OCI-LY1 (cell line): ENCODE results near the gene PHF2.

Source experiments
- H2AFZ ChIP-seq: fragments of 200-600 bp; sonication (generic), shearing (Covaris generic); 2 replicates; pipeline ENCODE4 v1.6.0; 2014; ENCODE audit warnings: antibody characterized with exemption, mild to moderate bottlenecking, low read length
- H3F3A ChIP-seq: fragments of 200-600 bp; sonication (generic), shearing (Covaris generic); 2 replicates; pipeline ENCODE4 v1.6.0; 2014; ENCODE audit warnings: mild to moderate bottlenecking, antibody characterized with exemption, low read length, moderate library complexity; ENCODE audit not compliant: insufficient read depth
- H3K27ac ChIP-seq: fragments of 200-600 bp; sonication (generic); 2 replicates; pipeline ENCODE4 v1.5.1; 2014; ENCODE audit warnings: low read length, mixed run types, mild to moderate bottlenecking, low read depth; ENCODE audit not compliant: poor library complexity, severe bottlenecking
- H3K27me3 ChIP-seq: fragments of 200-600 bp; sonication (generic); 2 replicates; pipeline ENCODE4 v1.6.0; 2014; ENCODE audit warnings: antibody characterized with exemption, mild to moderate bottlenecking, low read length, moderate library complexity; ENCODE audit not compliant: insufficient read depth
- H3K36me3 ChIP-seq: fragments of 200-600 bp; sonication (generic); 2 replicates; pipeline ENCODE4 v1.6.1; 2014; ENCODE audit warnings: mild to moderate bottlenecking, antibody characterized with exemption, low read length, moderate library complexity, mixed read lengths; ENCODE audit not compliant: insufficient read depth
- H3K4me1 ChIP-seq: fragments of 200-600 bp; sonication (generic); 2 replicates; pipeline ENCODE4 v1.5.1; 2014; ENCODE audit warnings: mild to moderate bottlenecking, low read length, moderate library complexity; ENCODE audit not compliant: insufficient read depth, severe bottlenecking
- H3K4me2 ChIP-seq: fragments of 200-600 bp; sonication (generic), shearing (Covaris generic); 2 replicates; pipeline ENCODE4 v1.6.1; 2014; ENCODE audit warnings: low read length
- H3K4me3 ChIP-seq: fragments of 200-600 bp; sonication (generic); 2 replicates; pipeline ENCODE4 v1.5.1; 2014; ENCODE audit warnings: low read length, low read depth, mild to moderate bottlenecking, mixed read lengths; ENCODE audit not compliant: poor library complexity, severe bottlenecking
- H3K79me2 ChIP-seq: fragments of 200-600 bp; shearing (Covaris generic); 2 replicates; pipeline ENCODE4 v1.6.1; 2016; ENCODE audit warnings: mixed run types, low read length, mixed read lengths; ENCODE audit not compliant: insufficient read depth
- H3K9ac ChIP-seq: fragments of 200-600 bp; sonication (generic), shearing (Covaris generic); 2 replicates; pipeline ENCODE4 v1.6.1; 2014; ENCODE audit warnings: mild to moderate bottlenecking, low read length, mixed read lengths
- H3K9me2 ChIP-seq: fragments of 200-600 bp; sonication (generic), shearing (Covaris generic); 2 replicates; pipeline ENCODE4 v1.6.1; 2014; ENCODE audit warnings: low read depth, mild to moderate bottlenecking, low read length, mixed read lengths
- H3K9me3 ChIP-seq: fragments of 200-600 bp; shearing (Covaris generic); 2 replicates; pipeline ENCODE4 v1.6.1; 2014; ENCODE audit warnings: low read length, mixed read lengths
- H4K20me1 ChIP-seq: fragments of 200-600 bp; sonication (generic), shearing (Covaris generic); 2 replicates; pipeline ENCODE4 v1.6.0; 2016; ENCODE audit warnings: mild to moderate bottlenecking, low read length; ENCODE audit not compliant: insufficient read depth
- CTCF ChIP-seq: fragments of 200-600 bp; sonication (generic), shearing (Covaris generic); IDR thresholded peaks from 2 replicates; pipeline ENCODE4 v1.5.1; 2017; ENCODE audit warnings: mild to moderate bottlenecking, antibody characterized with exemption, low read length, moderate library complexity, mixed read lengths
- EZH2 ChIP-seq: fragments of 200-600 bp; sonication (generic), shearing (Covaris generic); IDR thresholded peaks from 2 replicates; pipeline ENCODE4 v1.8.0; 2017; ENCODE audit warnings: borderline replicate concordance, mixed run types, mild to moderate bottlenecking, antibody characterized with exemption, low read length, moderate library complexity, mixed read lengths

Gene PHF2

GRCh38 chr9:93673839-93674334, 97.5 kb downstream of the PHF2 start:
- Histone ChIP-seq H3K4me1 (no peaks in the 10 kb centered on the region), H3K4me3 (no peak overlapping the region), H3K79me2 (no peaks in the 10 kb centered on the region), H4K20me1 (no peaks in the 10 kb centered on the region), H3K9ac (no peak overlapping the region), H3F3A (no peaks in the 10 kb centered on the region), H3K27me3 (no peaks in the 10 kb centered on the region), H3K9me2 (no peaks in the 10 kb centered on the region), H2AFZ (no peak overlapping the region), H3K4me2 (no peak overlapping the region), H3K36me3 (no peaks in the 10 kb centered on the region), H3K27ac (no peak overlapping the region), H3K9me3 (no peaks in the 10 kb centered on the region)
- TF ChIP-seq CTCF (no peak), EZH2 (no peak)

- Histone ChIP-seq H3K27me3 (no peaks in the 10 kb centered on the region), H3K36me3 (no peaks in the 10 kb centered on the region)
- TF ChIP-seq CTCF (no peak), EZH2 (no peak)
Measured at GRCh38 chr9:93674580-93675335, 98.4 kb downstream of the PHF2 start.

GRCh38 chr9:93675336-93676150, 99.2 kb downstream of the PHF2 start:
- Histone ChIP-seq H3F3A (no peaks in the 10 kb centered on the region), H3K9ac (no peak overlapping the region), H3K27me3 (no peaks in the 10 kb centered on the region), H4K20me1 (no peaks in the 10 kb centered on the region), H3K9me3 (no peaks in the 10 kb centered on the region), H3K27ac (no peak overlapping the region), H3K4me2 (no peak overlapping the region), H3K36me3 (no peaks in the 10 kb centered on the region), H2AFZ (no peak overlapping the region), H3K79me2 (no peaks in the 10 kb centered on the region), H3K4me1 (no peaks in the 10 kb centered on the region), H3K4me3 (no peak overlapping the region), H3K9me2 (no peaks in the 10 kb centered on the region)
- no peak for TF ChIP-seq CTCF
- no peak for TF ChIP-seq EZH2

More at GRCh38 chr9:93674580-93675335, 98.4 kb downstream of the PHF2 start:
- no peak overlapping the region for H3K4me3 ChIP-seq
- H3K4me2 ChIP-seq, result no peak overlapping the region
- H3K4me1 ChIP-seq, result no peaks in the 10 kb centered on the region
- H3K9ac ChIP-seq, result no peak overlapping the region
- H3K79me2 ChIP-seq, result no peaks in the 10 kb centered on the region
- H3K27ac ChIP-seq, result no peak overlapping the region
- H3F3A ChIP-seq, result no peaks in the 10 kb centered on the region
- H2AFZ ChIP-seq, result no peak overlapping the region
- H3K9me3 ChIP-seq, result no peaks in the 10 kb centered on the region
- no peaks in the 10 kb centered on the region for H4K20me1 ChIP-seq
- H3K9me2 ChIP-seq, result no peaks in the 10 kb centered on the region
